GM23338 (cell line): Measurements from ENCODE around the gene REEP3. TPM values are rescaled to one million over a fixed set of nuclear protein-coding genes. Genes with fewer than 3 reads are reported as not detected.
A peak's percentile ranks its signal among the peaks of the same experiment; 100 is the strongest.

Source experiments
- ATAC-seq: fragments of 200-7000 bp; cut with Tn5 transposase; 3 replicates; pipeline ENCODE4 v1.9.1; 2020
- DNase-seq: peaks from one replicate; pipeline ENCODE4 v3.0.0-alpha.2; 2015; ENCODE audit warnings: low spot score
- H2AFZ ChIP-seq: fragments of 200-600 bp; sonication (generic); 2 replicates; pipeline ENCODE4 v1.8.0; 2016; ENCODE audit warnings: antibody characterized with exemption, mild to moderate bottlenecking, moderate library complexity
- H3F3A ChIP-seq: fragments of 200-600 bp; sonication (generic); replicated peaks from 2 replicates; pipeline ENCODE4 v1.8.0; 2017; ENCODE audit warnings: antibody characterized with exemption, mixed run types, low read depth
- H3K27ac ChIP-seq: fragments of 200-600 bp; sonication (generic); 2 replicates; pipeline ENCODE4 v1.6.1; 2016; ENCODE audit warnings: low read depth
- H3K27me3 ChIP-seq: fragments of 200-600 bp; sonication (generic); 2 replicates; pipeline ENCODE4 v1.8.0; 2016; ENCODE audit warnings: mild to moderate bottlenecking, mixed run types, moderate library complexity; ENCODE audit not compliant: insufficient read depth
- H3K36me3 ChIP-seq: fragments of 200-600 bp; sonication (generic); 2 replicates; pipeline ENCODE4 v1.8.0; 2016; ENCODE audit warnings: mild to moderate bottlenecking; ENCODE audit not compliant: insufficient read depth
- H3K4me1 ChIP-seq: fragments of 200-600 bp; sonication (generic); 2 replicates; pipeline ENCODE4 v1.8.0; 2016; ENCODE audit warnings: mild to moderate bottlenecking, moderate library complexity; ENCODE audit not compliant: insufficient read depth
- H3K4me2 ChIP-seq: fragments of 200-600 bp; sonication (generic); 2 replicates; pipeline ENCODE4 v1.7.1; 2017; ENCODE audit warnings: mixed run types
- H3K4me3 ChIP-seq: fragments of 200-600 bp; sonication (generic); 2 replicates; pipeline ENCODE4 v1.6.1; 2016; ENCODE audit warnings: mixed run types
- H3K79me2 ChIP-seq: fragments of 200-600 bp; sonication (generic); replicated peaks from 2 replicates; pipeline ENCODE4 v1.8.0; 2017; ENCODE audit warnings: mild to moderate bottlenecking; ENCODE audit not compliant: insufficient read depth
- H3K9me2 ChIP-seq: fragments of 200-600 bp; sonication (generic); 2 replicates; pipeline ENCODE4 v1.8.0; 2017; ENCODE audit not compliant: insufficient read depth
- H4K20me1 ChIP-seq: fragments of 200-600 bp; sonication (generic); replicated peaks from 2 replicates; pipeline ENCODE4 v1.8.0; 2017; ENCODE audit warnings: mild to moderate bottlenecking; ENCODE audit not compliant: insufficient read depth
- H3K27ac Mint-ChIP-seq: 2 replicates; pipeline ENCODE4 v1.8.0; 2020; ENCODE audit warnings: inconsistent platforms, mild to moderate bottlenecking, moderate library complexity, mixed read lengths
- H3K27me3 Mint-ChIP-seq: 3 replicates; pipeline ENCODE4 v1.8.0; 2022; ENCODE audit warnings: low read depth, mild to moderate bottlenecking, moderate library complexity, mixed read lengths, inconsistent platforms; ENCODE audit not compliant: insufficient read depth, poor library complexity
- H3K36me3 Mint-ChIP-seq: 3 replicates; pipeline ENCODE4 v1.8.0; 2021; ENCODE audit warnings: low read depth, mild to moderate bottlenecking, inconsistent platforms, moderate library complexity, mixed read lengths
- H3K4me1 Mint-ChIP-seq: 3 replicates; pipeline ENCODE4 v1.8.0; 2020; ENCODE audit warnings: mild to moderate bottlenecking, inconsistent platforms, mixed read lengths
- H3K4me3 Mint-ChIP-seq: 3 replicates; pipeline ENCODE4 v1.8.0; 2021; ENCODE audit warnings: moderate library complexity, mild to moderate bottlenecking, inconsistent platforms, mixed read lengths
- H3K9me3 Mint-ChIP-seq: 3 replicates; pipeline ENCODE4 v1.8.0; 2020; ENCODE audit warnings: moderate library complexity, mild to moderate bottlenecking, inconsistent platforms, mixed read lengths
- EZH2 ChIP-seq: fragments of 200-600 bp; sonication (generic); IDR thresholded peaks from one replicate; pipeline ENCODE4 v1.8.0; 2017; ENCODE audit warnings: antibody characterized with exemption, mild to moderate bottlenecking, low read depth; ENCODE audit not compliant: unreplicated experiment
- EZH2phosphoT487 ChIP-seq: fragments of 200-600 bp; sonication (generic); IDR thresholded peaks from one replicate; pipeline ENCODE4 v1.8.1; 2018; ENCODE audit warnings: antibody characterized with exemption; ENCODE audit not compliant: unreplicated experiment
- JUNB ChIP-seq: IDR thresholded peaks from one replicate; pipeline ENCODE4 v1.6.1; 2016; ENCODE audit warnings: antibody characterized with exemption; ENCODE audit not compliant: unreplicated experiment
- POLR2AphosphoS5 ChIP-seq: IDR thresholded peaks from 2 replicates; pipeline ENCODE4 v1.6.1; 2016; ENCODE audit warnings: antibody characterized with exemption, low read depth
- STAT1 ChIP-seq: IDR thresholded peaks from one replicate; pipeline ENCODE4 v1.6.1; 2016; ENCODE audit warnings: antibody characterized with exemption; ENCODE audit not compliant: unreplicated experiment
- ZNF331 ChIP-seq: fragments of 250-450 bp; sonication (Bioruptor Pico); IDR thresholded peaks from 2 replicates; pipeline ENCODE4 v1.5.0; 2020; ENCODE audit warnings: low read depth, mild to moderate bottlenecking, moderate library complexity
- polyA plus RNA-seq: library from polyadenylated mRNA; unstranded; fragments of >200 nt; fragmentation: Nextera tagmentation; extraction: Ambion mirVana; gene quantifications from 2 replicates; pipeline ENCODE4 v1.2.1, GENCODE V29; 2016
- total RNA-seq: library from RNA; depleted of rRNA; stranded (reverse); fragments of >200 nt; shearing (Covaris generic); gene quantifications from 2 replicates; pipeline ENCODE4 v1.2.3, GENCODE V29; 2014
- TF ChIP-seq, protein P1 (sequence below), 2 experiments: fragments of 200-600 bp in 1 of 2; sonication (generic) in 1 of 2; conservative IDR thresholded peaks; 2 replicates each; pipeline versions ENCODE4 v1.5.1 to v1.6.1; 2016 to 2017; ENCODE audit warnings: antibody characterized with exemption in 2 of 2, low read depth in 2 of 2, mild to moderate bottlenecking in 2 of 2, moderate library complexity in 1 of 2
- TF ChIP-seq, protein P2 (sequence below): IDR thresholded peaks from one replicate; pipeline ENCODE4 v1.6.1; 2018; ENCODE audit warnings: antibody characterized with exemption; ENCODE audit not compliant: unreplicated experiment

Gene REEP3
- total and polyA plus RNA-seq, 2 experiments from 2014 or later, result 29.5 to 48.7 TPM

DNA sequence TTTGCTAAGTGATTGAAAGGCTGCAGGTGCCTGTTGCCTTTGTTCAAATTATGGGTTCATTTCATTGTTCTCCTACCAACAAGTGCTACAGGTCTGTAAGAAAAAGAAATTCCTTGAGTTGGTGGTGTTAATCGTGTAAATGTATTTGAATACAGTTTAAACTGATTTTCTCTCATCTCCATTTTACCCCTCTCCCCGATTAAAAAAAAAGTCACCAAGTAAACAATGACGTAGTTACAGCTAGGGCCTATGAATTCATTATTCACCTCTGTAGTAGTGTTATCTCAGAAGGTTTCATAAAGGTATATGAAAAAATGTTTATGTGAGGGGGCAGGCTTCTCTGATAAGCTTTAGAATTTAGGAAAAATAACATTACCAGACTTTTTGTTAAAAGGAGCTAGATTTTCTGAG is 1.1 kb downstream of the REEP3 start:
- peak overlapping the region; percentile 51 for H3K4me3 ChIP-seq
- H3K4me2 ChIP-seq, result peak overlapping the region; percentile 72
- Mint-ChIP-seq H3K36me3 (peaks cover 2% of the 10 kb centered on the region; the same call in 1 of the 3 replicates), H3K27ac (peak overlapping the region; percentile 88), H3K27me3 (peaks cover 3% of the 10 kb centered on the region), H3K4me3 (peak overlapping the region; percentile 84), H3K4me1 (peaks cover 39% of the 10 kb centered on the region), H3K9me3 (no peaks in the 10 kb centered on the region)
- H3K9me2 ChIP-seq, result no peaks in the 10 kb centered on the region
- peaks cover 6% of the 10 kb centered on the region; the same call in 1 of the 2 replicates for H3F3A ChIP-seq
- peaks cover 84% of the 10 kb centered on the region for H3K79me2 ChIP-seq
- H3K36me3 ChIP-seq, result no peaks in the 10 kb centered on the region
- H3K27ac ChIP-seq, result peak overlapping the region; percentile 78
- TF ChIP-seq POLR2AphosphoS5 (no peak), ZNF331 (no peak), EZH2phosphoT487 (no peak), JUNB (no peak), STAT1 (no peak)
- TF ChIP-seq, protein P1, sequence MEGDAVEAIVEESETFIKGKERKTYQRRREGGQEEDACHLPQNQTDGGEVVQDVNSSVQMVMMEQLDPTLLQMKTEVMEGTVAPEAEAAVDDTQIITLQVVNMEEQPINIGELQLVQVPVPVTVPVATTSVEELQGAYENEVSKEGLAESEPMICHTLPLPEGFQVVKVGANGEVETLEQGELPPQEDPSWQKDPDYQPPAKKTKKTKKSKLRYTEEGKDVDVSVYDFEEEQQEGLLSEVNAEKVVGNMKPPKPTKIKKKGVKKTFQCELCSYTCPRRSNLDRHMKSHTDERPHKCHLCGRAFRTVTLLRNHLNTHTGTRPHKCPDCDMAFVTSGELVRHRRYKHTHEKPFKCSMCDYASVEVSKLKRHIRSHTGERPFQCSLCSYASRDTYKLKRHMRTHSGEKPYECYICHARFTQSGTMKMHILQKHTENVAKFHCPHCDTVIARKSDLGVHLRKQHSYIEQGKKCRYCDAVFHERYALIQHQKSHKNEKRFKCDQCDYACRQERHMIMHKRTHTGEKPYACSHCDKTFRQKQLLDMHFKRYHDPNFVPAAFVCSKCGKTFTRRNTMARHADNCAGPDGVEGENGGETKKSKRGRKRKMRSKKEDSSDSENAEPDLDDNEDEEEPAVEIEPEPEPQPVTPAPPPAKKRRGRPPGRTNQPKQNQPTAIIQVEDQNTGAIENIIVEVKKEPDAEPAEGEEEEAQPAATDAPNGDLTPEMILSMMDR (conservative IDR thresholded peaks at IDR 0.05; ENCODE audit: low read depth in 2 of 2), result no peak
- no peak for ATAC-seq
- H4K20me1 ChIP-seq, result peaks cover 24% of the 10 kb centered on the region
- peaks cover 43% of the 10 kb centered on the region for H3K4me1 ChIP-seq
- no peaks in the 10 kb centered on the region for H3K27me3 ChIP-seq
- no peak for DNase-seq
- no peak overlapping the region for H2AFZ ChIP-seq

DNA sequence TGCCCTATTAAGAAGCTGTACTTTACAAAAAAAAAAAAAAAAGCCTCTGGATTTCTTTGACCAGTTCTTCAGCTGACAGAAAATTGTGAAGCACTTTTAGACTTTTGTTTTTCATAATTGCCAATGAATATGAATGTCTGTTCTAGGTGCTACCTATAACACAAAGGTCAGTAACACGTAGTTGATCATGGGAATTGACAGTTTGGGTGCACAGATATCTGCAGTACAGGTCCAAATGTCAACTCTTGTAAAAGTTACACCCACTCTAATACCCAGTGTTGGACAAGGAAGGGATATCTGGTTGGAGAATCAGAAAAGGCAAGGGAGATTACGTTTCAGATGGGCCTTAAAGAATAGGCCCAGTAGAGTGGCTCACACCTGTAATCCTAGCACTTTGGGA is 1.8 kb downstream of the REEP3 start:
- no peak overlapping the region for H3K27ac ChIP-seq
- H3K9me3 Mint-ChIP-seq, result no peaks in the 10 kb centered on the region
- no peak overlapping the region for H2AFZ ChIP-seq
- H3K4me1 ChIP-seq, result peaks cover 39% of the 10 kb centered on the region
- no peak for TF ChIP-seq EZH2
- TF ChIP-seq, protein P2, sequence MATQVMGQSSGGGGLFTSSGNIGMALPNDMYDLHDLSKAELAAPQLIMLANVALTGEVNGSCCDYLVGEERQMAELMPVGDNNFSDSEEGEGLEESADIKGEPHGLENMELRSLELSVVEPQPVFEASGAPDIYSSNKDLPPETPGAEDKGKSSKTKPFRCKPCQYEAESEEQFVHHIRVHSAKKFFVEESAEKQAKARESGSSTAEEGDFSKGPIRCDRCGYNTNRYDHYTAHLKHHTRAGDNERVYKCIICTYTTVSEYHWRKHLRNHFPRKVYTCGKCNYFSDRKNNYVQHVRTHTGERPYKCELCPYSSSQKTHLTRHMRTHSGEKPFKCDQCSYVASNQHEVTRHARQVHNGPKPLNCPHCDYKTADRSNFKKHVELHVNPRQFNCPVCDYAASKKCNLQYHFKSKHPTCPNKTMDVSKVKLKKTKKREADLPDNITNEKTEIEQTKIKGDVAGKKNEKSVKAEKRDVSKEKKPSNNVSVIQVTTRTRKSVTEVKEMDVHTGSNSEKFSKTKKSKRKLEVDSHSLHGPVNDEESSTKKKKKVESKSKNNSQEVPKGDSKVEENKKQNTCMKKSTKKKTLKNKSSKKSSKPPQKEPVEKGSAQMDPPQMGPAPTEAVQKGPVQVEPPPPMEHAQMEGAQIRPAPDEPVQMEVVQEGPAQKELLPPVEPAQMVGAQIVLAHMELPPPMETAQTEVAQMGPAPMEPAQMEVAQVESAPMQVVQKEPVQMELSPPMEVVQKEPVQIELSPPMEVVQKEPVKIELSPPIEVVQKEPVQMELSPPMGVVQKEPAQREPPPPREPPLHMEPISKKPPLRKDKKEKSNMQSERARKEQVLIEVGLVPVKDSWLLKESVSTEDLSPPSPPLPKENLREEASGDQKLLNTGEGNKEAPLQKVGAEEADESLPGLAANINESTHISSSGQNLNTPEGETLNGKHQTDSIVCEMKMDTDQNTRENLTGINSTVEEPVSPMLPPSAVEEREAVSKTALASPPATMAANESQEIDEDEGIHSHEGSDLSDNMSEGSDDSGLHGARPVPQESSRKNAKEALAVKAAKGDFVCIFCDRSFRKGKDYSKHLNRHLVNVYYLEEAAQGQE, result no peak
- peaks cover 24% of the 10 kb centered on the region for H4K20me1 ChIP-seq
- H3K27me3 Mint-ChIP-seq, result peaks cover 3% of the 10 kb centered on the region
- peak overlapping the region; percentile 72 for H3K4me2 ChIP-seq
- no peaks in the 10 kb centered on the region for H3K36me3 ChIP-seq
- H3K27ac Mint-ChIP-seq, result no peak overlapping the region
- peak overlapping the region; percentile 84 for H3K4me3 Mint-ChIP-seq
- DNase-seq (no peak), ATAC-seq (no peak)
- H3K79me2 ChIP-seq, result peaks cover 84% of the 10 kb centered on the region
- peaks cover 40% of the 10 kb centered on the region for H3K4me1 Mint-ChIP-seq
- H3F3A ChIP-seq, result peaks cover 6% of the 10 kb centered on the region; the same call in 1 of the 2 replicates
- H3K27me3 ChIP-seq, result no peaks in the 10 kb centered on the region
- H3K4me3 ChIP-seq, result peak overlapping the region; percentile 51
- peaks cover 2% of the 10 kb centered on the region; the same call in 1 of the 3 replicates for H3K36me3 Mint-ChIP-seq
- no peaks in the 10 kb centered on the region for H3K9me2 ChIP-seq
